HG03575 (cell line): Measurements from ENCODE around the gene PSORS1C1.
"Not testable (repeated sequence)": the region's sequence is repeated elsewhere in the genome, so short reads cannot be mapped to it uniquely, and the experiment has no call there.

Experiments
- ATAC-seq: cut with Tn5 transposase; IDR thresholded peaks from one replicate; pipeline ENCODE4 v1.9.1; 2021; ENCODE audit not compliant: unreplicated experiment, insufficient number of reproducible peaks, low FRiP score; ENCODE audit errors: extremely low read depth

Gene PSORS1C1, protein sequence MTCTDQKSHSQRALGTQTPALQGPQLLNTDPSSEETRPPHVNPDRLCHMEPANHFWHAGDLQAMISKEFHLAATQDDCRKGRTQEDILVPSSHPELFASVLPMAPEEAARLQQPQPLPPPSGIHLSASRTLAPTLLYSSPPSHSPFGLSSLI

DNA sequence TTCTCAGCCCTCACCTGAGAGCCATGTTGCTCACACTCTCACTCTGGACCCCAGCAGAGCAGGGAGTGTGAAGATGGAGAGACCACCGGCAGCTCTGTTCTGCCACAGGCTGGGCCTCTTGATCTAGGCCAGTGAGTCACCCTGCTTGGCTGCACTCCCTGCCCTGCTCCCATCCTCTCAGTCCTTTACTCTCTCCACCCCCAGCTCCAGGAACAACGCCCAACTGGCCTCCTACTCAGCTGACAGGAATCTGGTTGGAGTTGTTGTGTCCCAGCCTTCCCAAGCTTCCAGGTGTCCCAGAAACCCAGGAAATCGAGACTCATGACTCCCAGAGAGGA is at the start of gene PSORS1C1:
Gene PSORS1C1 (plus strand): TSS at position 260 of the 338 bp plus-strand sequence. CDS start 14,833 bp downstream, outside the sequence.
- ATAC-seq = no peak

GRCh38 chr6:31065556-31065955 is 49.0 kb upstream of the PSORS1C1 start:
- ATAC-seq = no peak

DNA sequence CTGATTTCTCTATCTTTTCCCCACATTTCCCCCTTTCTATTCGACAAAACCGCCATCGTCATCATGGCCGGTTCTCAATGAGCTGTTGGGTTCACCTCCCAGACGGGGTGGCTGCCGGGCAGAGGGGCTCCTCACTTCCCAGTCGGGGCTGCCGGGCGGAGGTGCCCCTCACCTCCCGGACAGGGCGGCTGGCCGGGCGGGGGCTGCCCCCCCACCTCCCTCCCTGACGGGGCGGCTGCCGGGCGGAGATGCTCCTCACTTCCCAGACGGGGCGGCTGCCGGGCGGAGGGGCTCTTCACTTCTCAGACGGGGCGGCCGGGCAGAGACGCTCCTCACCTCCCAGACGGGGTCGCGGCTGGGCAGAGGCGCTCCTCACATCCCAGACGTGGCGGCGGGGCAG is 47.6 kb upstream of the PSORS1C1 start:
- not testable (repeated sequence) for ATAC-seq

- ATAC-seq = not testable (repeated sequence)
These were observed 46.5 kb upstream of the PSORS1C1 start for GRCh38 chr6:31067891-31068668.

GRCh38 chr6:31068669-31069340 is 45.8 kb upstream of the PSORS1C1 start:
- ATAC-seq = no peak

DNA sequence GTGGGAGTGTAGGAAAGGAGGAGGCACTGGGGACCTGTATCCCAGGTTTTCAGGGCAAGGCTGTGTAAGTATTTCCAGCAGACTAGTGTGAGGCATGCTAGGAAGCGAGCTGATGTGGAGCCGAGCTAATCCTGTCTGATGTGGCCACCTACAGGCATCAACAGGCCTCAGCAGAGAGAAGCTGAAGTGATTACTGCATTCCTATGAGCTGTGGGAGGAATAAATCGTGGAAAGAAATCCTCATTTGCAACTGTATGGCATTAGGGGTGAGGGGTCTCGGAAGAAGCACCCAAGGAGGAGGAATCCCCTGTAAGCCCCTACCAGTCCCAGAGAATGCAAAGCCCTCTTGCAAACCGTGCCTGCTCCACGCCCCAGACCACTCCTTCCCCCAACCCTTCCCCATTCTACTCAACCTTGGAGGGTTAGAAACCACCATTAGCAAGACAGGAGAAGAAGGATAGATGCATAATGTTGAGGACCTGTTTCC is 43.8 kb upstream of the PSORS1C1 start:
- no peak for ATAC-seq

- ATAC-seq = no peak
These were observed 40.2 kb upstream of the PSORS1C1 start for GRCh38 chr6:31074401-31074800.

DNA sequence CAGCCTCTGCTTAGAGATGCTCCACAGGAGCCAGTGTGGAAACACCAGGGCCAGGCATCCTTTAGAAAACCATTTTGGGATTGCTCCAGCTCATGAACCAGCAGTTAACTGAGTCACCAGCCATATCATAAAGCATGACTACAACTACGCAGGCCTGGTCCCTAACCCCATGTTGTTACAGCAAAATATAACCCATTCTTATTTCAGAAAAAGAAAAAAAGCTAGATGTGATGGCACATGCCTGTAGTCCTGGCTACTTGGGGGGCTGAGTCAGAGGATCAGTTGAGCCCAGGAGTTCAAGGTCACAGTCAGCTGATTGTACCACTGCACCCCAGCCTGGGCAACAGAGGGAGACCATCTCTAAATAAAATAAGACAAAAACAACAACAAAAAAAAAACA is 39.1 kb upstream of the PSORS1C1 start:
- ATAC-seq = no peak

DNA sequence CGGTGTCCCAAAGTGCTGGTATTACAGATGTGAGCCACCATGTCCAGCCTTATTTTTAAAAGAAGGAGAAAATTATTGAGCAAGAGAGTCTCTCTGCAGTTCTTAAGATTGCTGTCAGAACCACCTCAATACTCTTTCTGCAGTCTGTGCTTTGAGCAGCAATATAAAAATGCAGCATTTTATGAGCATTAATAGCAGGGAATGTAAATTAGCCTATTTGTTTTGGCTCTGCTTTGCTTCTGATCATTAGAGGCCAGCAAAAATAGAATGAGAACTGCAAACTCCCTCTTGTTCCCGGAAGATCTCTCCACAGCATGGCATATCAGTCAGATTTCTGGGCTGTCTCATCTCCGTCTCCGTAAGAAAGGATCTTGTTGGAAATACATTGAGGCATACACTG is 38.0 kb upstream of the PSORS1C1 start:
- no peak for ATAC-seq

GRCh38 chr6:31079656-31080261 is 34.8 kb upstream of the PSORS1C1 start:
- no peak for ATAC-seq

DNA sequence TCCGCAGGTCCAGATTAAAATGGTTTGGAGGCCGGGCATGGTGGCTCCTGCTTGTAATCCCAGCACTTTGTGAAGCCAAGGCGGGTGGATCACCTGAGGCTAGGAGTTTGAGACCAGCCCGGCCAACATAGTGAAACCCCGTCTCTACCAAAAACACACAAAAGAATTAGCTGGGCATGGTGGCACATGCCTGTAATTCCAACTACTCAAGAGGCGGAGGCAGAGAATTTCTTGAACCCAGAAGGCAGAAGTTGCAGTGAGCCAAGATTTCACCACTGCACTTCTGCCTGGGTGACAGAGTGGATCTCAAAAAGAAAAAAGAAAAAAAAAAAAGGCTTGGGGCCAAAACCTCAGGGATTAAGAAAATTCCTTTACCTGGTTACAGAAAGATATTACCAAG is 32.7 kb upstream of the PSORS1C1 start:
- ATAC-seq = no peak

DNA sequence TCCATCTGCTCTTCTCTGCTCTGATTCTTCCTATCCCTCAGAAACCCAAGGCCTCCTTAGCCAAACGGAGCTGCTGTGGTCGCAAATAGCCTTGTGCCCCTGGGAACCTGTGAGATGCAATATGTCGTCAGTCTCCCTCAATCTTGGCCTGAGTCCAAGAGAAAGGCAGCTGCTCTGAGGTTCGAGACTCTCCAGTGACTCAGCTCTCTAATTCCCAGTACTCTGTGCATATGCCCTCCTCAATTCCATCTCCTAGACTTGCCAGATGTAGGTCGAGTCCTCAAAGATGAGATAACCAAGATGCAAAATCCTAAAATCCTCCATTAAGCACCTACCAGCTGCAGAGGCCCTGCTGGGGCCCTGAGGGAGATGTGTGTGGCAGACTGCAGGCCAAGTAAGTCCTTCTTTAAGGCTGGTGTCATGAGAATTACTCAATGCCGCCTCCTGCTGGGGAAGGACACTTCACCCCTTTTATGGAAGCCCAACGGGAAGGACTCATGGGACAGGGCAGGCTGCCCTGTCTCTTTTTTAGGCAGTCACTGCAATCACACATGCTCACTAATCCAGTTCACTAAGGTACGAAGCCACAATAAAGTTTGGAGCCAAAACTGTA is 30.8 kb upstream of the PSORS1C1 start:
- ATAC-seq = no peak

- ATAC-seq = no peak
These were observed 27.7 kb upstream of the PSORS1C1 start for GRCh38 chr6:31086788-31087440.

GRCh38 chr6:31087494-31088089 is 27.0 kb upstream of the PSORS1C1 start:
- no peak for ATAC-seq

GRCh38 chr6:31090275-31090972 is 24.2 kb upstream of the PSORS1C1 start:
- ATAC-seq = no peak

- no peak for ATAC-seq
These were observed 23.6 kb upstream of the PSORS1C1 start for GRCh38 chr6:31090973-31091364.

GRCh38 chr6:31091680-31092079 is 22.9 kb upstream of the PSORS1C1 start:
- no peak for ATAC-seq

GRCh38 chr6:31092238-31092637 is 22.4 kb upstream of the PSORS1C1 start:
- ATAC-seq = no peak
